GM19397 (cell line): ENCODE measurements around the gene LCP2.
"Not testable (repeated sequence)": the region's sequence is repeated elsewhere in the genome, so short reads cannot be mapped to it uniquely, and the experiment has no call there.

ENCODE experiments used
- ATAC-seq: cut with Tn5 transposase; IDR thresholded peaks from one replicate; pipeline ENCODE4 v1.9.1; 2021; ENCODE audit warnings: mild to moderate bottlenecking, moderate library complexity; ENCODE audit not compliant: unreplicated experiment

LCP2 gene

GRCh38 chr5:170251462-170251861 is 46.1 kb downstream of the LCP2 start:
- ATAC-seq, result no peak

DNA sequence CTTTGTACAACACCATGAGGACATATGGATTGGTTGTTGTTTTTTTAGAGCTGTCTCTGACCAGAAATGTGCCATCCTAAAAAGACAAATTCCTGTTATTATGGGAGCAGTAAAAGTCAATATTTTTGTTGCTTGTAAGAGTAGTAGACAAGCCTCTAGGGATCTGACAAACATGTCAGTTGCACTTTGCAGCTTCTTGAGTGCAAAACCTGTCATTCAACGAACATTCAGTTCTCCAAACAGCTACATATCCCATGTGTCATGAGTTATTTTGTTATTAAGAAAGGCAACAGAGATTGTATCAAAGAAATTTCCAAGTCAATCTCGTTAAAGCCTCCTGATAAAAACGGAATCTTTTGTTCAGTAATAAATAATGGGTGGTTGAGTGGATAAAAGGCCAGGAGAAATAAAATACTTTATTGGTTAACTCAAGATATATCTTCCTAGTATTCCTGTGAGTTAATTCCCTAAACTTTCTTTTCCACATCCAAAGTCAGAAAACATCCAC is 46.7 kb downstream of the LCP2 start:
- ATAC-seq, result no peak

DNA sequence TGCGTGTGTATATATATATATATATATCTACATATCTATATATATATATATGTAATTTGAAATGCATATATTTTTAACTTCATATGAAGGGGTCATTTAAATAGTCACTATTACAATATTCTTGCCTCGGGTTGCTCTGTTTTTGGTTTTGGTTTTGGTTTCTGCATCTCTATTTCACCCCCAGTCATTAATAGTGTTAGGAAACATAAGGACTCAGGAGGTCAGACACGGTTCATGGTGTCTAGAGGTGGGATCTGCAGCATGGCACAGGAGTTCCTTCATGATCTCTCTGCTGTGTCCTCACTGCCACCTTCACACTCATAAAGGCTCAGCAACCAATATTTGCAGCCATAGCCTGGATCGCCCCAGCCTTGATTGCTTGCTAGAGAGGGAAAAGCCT is 48.2 kb downstream of the LCP2 start:
- no peak for ATAC-seq

DNA sequence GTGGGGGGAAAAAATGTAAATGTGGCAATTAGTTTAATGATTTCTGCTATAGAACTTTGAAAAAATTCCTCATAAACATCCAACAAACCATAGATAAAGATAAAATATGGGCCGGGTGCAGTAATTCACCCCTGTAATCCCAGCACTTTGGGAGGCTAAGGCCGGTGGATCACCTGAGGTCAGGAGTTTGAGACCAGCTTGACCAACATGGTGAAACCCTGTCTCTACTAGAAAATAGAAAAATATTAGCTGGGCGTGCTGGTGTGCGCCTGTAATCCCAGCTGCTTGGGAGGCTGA is 48.7 kb downstream of the LCP2 start:
- not testable (repeated sequence) for ATAC-seq

DNA sequence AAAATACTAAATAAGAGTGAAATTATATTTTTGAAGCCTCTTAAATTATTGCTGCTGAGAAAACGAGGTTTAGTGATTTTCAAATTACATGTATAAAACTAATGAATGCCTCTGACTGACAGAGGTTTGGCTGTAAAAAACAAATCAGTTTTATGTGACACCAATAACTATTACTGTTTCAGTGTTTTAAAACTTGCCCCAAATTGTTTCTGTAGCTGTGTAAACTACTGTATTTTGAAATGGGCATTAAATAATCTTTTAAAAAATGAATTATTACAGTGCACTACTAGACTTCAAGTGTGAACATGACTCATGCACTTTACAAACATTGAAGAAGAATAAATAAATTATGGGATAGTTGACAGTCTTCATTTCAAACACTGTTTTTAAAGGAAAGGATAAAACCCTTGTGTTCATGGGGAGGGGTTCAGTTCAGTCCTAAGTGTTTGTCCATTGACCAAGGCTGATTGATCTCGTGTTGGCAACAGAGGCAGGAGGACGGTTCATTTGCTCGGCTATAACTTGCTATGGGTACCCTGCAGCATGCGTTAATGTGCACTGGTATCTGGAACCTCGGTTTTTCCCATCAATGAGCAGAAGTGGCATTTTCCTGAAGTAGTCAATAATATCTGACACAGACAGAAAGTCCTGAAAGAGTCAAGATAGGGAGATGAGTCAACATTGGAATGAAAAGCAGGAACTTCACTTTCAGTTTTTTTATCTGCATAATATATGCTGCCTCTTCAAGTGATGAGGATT is 49.2 kb downstream of the LCP2 start:
- no peak for ATAC-seq

DNA sequence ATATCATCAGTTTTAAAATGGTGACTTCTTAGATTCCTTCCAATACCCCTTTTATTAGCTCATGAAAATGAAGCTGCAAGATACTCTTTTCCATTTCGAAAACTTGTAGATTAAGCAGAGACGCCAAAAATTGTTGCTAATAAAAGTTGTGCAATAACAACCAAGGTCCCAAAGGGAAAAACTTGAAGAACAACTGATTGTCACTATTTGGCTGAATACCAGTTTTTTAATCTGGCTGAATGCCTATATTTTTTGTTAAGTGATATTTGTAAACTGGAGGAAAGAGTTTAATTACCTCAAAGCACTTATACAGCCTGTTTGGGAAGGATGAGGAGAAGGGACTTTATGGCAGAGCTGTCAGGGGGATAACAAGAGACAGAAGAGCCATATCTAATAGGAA is 50.2 kb downstream of the LCP2 start:
- no peak for ATAC-seq

GRCh38 chr5:170246126-170246870 is 51.3 kb downstream of the LCP2 start:
- no peak for ATAC-seq

DNA sequence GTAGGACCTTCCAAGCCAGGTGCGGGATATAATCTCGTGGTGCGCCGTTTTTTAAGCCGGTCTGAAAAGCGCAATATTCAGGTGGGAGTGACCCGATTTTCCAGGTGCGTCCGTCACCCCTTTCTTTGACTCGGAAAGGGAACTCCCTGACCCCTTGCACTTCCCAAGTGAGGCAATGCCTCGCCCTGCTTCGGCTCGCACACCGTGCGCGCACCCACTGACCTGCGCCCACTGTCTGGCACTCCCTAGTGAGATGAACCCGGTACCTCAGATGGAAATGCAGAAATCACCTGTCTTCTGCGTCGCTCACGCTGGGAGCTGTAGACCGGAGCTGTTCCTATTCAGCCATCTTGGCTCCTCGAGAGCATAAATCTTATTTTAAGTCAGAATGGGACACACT is 52.1 kb downstream of the LCP2 start:
- ATAC-seq, result not testable (repeated sequence)

DNA sequence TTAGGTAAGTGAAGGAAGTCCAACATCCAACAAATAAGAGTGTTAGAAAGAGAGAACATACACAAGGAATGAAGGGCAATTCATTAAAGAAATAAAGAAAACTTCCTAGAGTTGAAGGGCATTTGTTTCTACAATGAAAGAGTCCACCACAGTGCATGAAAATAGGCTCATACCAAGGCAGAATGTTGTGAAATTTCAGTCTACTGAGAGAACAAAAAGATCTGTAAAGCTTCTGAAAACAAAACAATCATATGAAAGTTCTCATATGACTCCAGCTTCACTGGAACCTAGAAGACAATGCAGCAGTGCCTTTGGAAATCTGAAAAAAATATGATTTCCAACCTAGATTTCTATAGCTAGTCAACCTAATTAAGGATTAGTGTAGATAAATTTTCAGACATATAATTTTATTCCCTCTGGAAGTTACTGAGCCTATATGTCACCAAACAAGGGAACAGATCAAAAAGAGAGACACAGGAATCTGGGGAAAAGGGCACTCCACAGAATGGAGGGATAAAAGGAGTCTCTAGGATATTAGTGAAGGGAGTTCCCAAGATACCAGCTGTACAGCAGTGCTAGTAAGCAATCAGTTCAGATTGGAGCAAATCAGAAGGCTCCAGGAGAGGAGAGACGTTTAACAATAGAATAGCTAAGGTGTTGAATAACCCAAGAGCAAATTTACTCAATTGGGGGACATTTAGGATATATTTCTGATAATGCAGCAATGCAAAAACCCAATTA is 59.0 kb downstream of the LCP2 start:
- no peak for ATAC-seq

GRCh38 chr5:170235876-170236864 is 61.4 kb downstream of the LCP2 start:
- peak; percentile 57 for ATAC-seq

- ATAC-seq, result no peak
These were observed 64.2 kb downstream of the LCP2 start for GRCh38 chr5:170233358-170233892.

GRCh38 chr5:170232786-170233185 is 64.8 kb downstream of the LCP2 start, which contains the start of gene C5orf58:
Gene C5orf58, plus strand, starts transcription at chr5:170232985. Its CDS starts 1,992 bp downstream, at chr5:170234977.
- no peak for ATAC-seq

GRCh38 chr5:170228762-170229435 is 68.7 kb downstream of the LCP2 start:
- no peak for ATAC-seq

- ATAC-seq, result no peak
These were observed 70.9 kb downstream of the LCP2 start for GRCh38 chr5:170226661-170227060.

DNA sequence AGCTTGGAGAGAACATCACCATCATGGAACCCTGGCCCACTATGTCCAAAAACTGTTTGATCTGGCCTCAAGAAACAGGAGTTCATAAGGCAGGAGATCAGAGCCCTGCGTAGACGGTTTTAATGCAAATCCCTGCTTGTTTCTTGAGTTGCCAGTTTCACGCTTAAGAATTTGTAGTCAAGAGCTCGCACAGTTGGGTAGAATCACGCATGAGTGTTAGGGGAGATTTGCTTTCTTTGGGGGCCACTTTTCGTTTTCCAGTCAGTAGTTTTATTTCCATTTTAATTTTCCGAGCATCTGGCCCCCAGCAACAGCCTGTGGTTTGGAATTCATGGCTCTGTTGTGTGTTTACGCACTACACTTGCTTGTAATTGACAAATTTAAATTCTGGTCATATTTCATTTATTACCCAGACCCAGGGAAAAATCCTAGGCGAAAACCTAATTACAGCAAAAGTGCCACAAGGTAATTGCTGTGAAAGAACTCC is 71.4 kb downstream of the LCP2 start:
- ATAC-seq, result no peak

- no peak for ATAC-seq
These were observed 72.0 kb downstream of the LCP2 start for GRCh38 chr5:170225326-170226128.

GRCh38 chr5:170223906-170224305 is 73.7 kb downstream of the LCP2 start:
- ATAC-seq, result no peak

GRCh38 chr5:170223360-170223759 is 74.2 kb downstream of the LCP2 start:
- ATAC-seq, result no peak

DNA sequence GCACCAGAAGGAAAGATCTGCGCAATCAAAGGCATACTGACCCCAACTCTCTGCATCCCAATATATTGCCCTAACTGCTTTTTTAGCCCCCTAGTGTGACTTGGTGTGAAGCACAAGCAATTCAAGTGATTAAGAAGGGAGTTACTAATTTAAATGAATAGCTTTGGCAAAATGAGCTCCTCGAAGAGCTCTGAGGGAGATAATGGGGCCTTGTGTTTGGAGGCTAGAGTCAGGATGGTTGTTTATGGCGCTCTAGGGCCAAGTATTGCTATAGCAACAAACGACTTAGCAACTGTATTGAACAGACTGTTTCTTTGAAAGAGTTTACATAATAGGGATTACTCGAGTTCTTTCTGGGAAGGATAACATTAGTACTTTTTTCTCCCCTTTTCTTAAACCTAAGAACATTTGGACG is 76.2 kb downstream of the LCP2 start:
- ATAC-seq, result no peak
